NCI-H2196 (cell line): ENCODE results near the gene FOXO3.
"Not testable (repeated sequence)": the region's sequence is repeated elsewhere in the genome, so short reads cannot be mapped to it uniquely, and the experiment has no call there.

Experiments used
- DNase-seq: peaks from one replicate; lab custom pipeline; 2025; ENCODE audit not compliant: unreplicated experiment; lab: John Stamatoyannopoulos, UW

The FOXO3 gene

GRCh38 chr6:108682383-108683119 lies 121.8 kb downstream of the FOXO3 start:
- not testable (repeated sequence) for DNase-seq

GRCh38 chr6:108683976-108684375 lies 123.3 kb downstream of the FOXO3 start:
- not testable (repeated sequence) for DNase-seq

- DNase-seq: peak; percentile 25
Measured at GRCh38 chr6:108684771-108685329, 124.1 kb downstream of the FOXO3 start.

- DNase-seq: no peak
Measured at GRCh38 chr6:108685970-108686369, 125.3 kb downstream of the FOXO3 start.

GRCh38 chr6:108686896-108687295 lies 126.2 kb downstream of the FOXO3 start:
- DNase-seq: no peak

GRCh38 chr6:108687921-108688320 lies 127.2 kb downstream of the FOXO3 start:
- no peak for DNase-seq

- peak; percentile 93 for DNase-seq
Measured at GRCh38 chr6:108689272-108690161, 128.8 kb downstream of the FOXO3 start.

- DNase-seq: no peak
Measured at GRCh38 chr6:108690326-108691049, 129.8 kb downstream of the FOXO3 start.

GRCh38 chr6:108693430-108694154 lies 132.9 kb downstream of the FOXO3 start:
- DNase-seq: no peak

- DNase-seq: no peak
Measured at GRCh38 chr6:108694816-108695215, 134.1 kb downstream of the FOXO3 start.

GRCh38 chr6:108697561-108698161 lies 136.9 kb downstream of the FOXO3 start:
- DNase-seq: no peak

GRCh38 chr6:108698593-108699289 lies 138.0 kb downstream of the FOXO3 start:
- DNase-seq: no peak

- DNase-seq: no peak
Measured at GRCh38 chr6:108699290-108700041, 138.7 kb downstream of the FOXO3 start.

- DNase-seq: no peak
Measured at GRCh38 chr6:108702106-108702851, 141.6 kb downstream of the FOXO3 start.

GRCh38 chr6:108706649-108707048 lies 145.9 kb downstream of the FOXO3 start:
- DNase-seq: no peak

- DNase-seq: peak; percentile 63
Measured at GRCh38 chr6:108707328-108707976, 146.7 kb downstream of the FOXO3 start.

GRCh38 chr6:108710030-108710429 lies 149.3 kb downstream of the FOXO3 start:
- DNase-seq: no peak

- no peak for DNase-seq
Measured at GRCh38 chr6:108710551-108710950, 149.8 kb downstream of the FOXO3 start.
